Duodenal mucosa (tissue), 2 donors: ENCODE data around the gene MAP3K1.

Experiments
- H3K27ac ChIP-seq: one replicate; pipeline ENCODE4 v1.7.0; 2013; ENCODE audit warnings: low read depth, low read length
- H3K27me3 ChIP-seq, 2 donors: one replicate each; pipeline ENCODE4 v1.7.0; 2013; ENCODE audit warnings: low read length in 2 of 2, control low read depth in 1 of 2; ENCODE audit not compliant: insufficient read depth in 2 of 2, control insufficient read depth in 1 of 2
- H3K36me3 ChIP-seq, 2 donors: one replicate each; pipeline ENCODE4 v1.7.0; 2013; ENCODE audit warnings: low read length in 2 of 2, control low read depth in 1 of 2; ENCODE audit not compliant: insufficient read depth in 2 of 2, control insufficient read depth in 1 of 2
- H3K4me1 ChIP-seq, 2 donors: one replicate each; pipeline ENCODE4 v1.7.0; 2013; ENCODE audit warnings: low read length in 2 of 2, control low read depth in 1 of 2; ENCODE audit not compliant: insufficient read depth in 2 of 2, control insufficient read depth in 1 of 2
- H3K4me3 ChIP-seq, 2 donors: one replicate each; pipeline ENCODE4 v1.7.0; 2013; ENCODE audit warnings: low read length in 2 of 2, low read depth in 1 of 2
- H3K9ac ChIP-seq, 2 donors: one replicate each; pipeline ENCODE4 v1.7.0; 2013; ENCODE audit warnings: low read length in 2 of 2, low read depth in 1 of 2
- H3K9me3 ChIP-seq, 2 donors: one replicate each; pipeline ENCODE4 v1.7.0; 2013; ENCODE audit warnings: low read length in 2 of 2, control low read depth in 1 of 2; ENCODE audit not compliant: control insufficient read depth in 1 of 2

The MAP3K1 gene

DNA sequence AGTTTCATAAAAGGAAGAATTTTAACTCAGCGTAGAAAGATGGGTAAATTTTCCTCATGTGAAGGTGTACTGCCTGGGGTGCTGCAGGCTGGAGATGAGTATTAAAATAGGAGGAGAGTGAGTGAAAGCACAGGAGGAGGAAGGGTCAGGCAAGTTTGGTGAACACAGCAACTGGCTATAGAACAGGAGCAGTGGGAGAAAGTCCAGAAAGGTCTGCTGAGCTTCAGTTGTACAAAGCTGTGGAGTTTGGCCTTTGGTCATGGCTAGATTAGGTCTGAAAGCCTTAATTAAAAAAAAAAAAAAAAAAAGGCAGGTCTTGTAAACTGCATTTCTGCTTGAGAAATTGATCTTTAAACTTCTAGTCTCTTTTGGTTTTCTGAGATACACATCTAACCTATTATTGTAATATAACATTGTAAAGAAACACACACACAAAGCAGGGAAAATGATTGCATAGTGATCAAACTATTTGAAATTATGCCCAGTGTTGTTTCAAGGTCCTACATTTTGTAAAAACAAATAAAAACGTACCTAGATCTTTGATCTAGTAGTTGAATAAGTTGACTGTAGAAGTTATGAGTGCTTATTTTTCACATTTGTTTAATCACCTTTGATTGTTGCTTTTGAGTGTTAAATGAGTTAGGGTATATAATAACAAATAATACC, 43.6 kb downstream of the MAP3K1 start:
- Histone ChIP-seq H3K9me3 (no peaks in the 10 kb centered on the region), H3K4me1 (peaks cover 11 to 27% of the 10 kb centered on the region in 2 donors), H3K27me3 (no peaks in the 10 kb centered on the region), H3K4me3 (no peak overlapping the region), H3K36me3 (peaks cover 5 to 27% of the 10 kb centered on the region in 2 donors), H3K27ac (no peak overlapping the region), H3K9ac (no peak overlapping the region)

DNA sequence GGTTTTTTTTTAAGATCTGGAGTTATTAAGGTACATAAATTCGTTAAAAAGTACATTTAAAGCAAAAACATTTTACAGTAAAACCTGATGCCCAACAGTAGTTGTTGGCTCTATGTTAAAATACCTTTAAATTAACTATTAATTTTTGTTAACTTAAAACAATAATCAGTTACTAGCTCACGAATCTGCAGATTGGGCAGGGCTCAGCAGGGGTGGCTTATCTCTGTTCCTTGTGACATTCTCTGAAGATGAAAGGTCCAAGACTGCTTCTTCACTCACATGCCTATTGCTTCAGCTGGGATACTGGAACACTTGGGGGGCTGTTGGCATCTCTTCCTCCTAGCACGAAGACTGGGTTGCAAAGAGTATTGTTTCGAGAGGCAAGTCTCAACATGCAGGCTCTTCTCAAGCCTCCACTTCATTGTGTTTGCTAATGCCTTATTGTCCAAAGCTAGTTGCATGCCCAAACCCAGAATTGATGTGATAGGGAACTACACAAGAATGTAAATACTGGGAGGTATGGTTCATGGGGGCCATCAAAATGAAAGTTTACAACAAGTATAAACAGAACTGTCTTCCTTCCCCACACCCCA, 46.6 kb downstream of the MAP3K1 start:
- Histone ChIP-seq H3K27me3 (no peaks in the 10 kb centered on the region), H3K9me3 (no peaks in the 10 kb centered on the region), H3K4me3 (no peak overlapping the region), H3K36me3 (peaks cover 10 to 38% of the 10 kb centered on the region in 2 donors), H3K27ac (no peak overlapping the region), H3K4me1 (peaks cover 7 to 20% of the 10 kb centered on the region in 2 donors), H3K9ac (no peak overlapping the region)

DNA sequence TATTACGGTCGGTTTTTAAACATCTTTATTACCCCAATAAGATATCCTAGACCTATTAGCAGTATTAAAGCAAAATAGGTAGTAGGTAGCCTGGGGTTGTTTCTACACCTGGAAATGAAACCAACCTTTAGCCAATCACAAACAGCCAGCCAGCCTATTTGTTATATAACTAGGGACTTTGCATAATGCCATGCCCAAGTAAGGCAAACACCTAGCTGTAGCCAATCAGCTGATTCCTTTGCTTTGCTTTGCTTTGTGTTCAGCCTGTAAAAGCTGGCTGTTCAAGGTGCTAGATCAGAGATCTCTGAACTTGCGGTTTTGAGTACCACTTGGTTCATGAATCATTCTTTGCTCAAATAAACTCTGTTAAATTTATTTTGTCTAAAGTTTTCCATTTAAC, 47.6 kb downstream of the MAP3K1 start:
- Histone ChIP-seq H3K27me3 (no peaks in the 10 kb centered on the region), H3K4me1 (peaks cover 7 to 17% of the 10 kb centered on the region in 2 donors), H3K36me3 (peaks cover 10 to 36% of the 10 kb centered on the region in 2 donors), H3K9me3 (no peaks in the 10 kb centered on the region), H3K27ac (no peak overlapping the region), H3K9ac (no peak overlapping the region), H3K4me3 (no peak overlapping the region)

DNA sequence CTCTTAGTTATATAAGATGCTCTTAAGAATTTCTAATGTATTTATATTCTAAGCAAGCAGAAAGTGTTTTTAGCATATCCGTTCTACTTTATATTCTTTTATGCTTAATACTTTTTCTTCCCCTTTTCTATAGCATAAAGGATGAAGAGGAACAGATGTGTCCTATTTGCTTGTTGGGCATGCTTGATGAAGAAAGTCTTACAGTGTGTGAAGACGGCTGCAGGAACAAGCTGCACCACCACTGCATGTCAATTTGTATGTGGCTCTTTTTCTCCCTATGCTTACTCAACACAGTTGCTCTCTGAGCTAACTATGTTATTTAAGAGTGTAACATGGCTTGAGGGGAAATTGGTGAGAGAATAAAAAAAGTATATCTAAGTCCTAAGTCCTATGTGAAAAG, 56.4 kb downstream of the MAP3K1 start:
- H3K9ac ChIP-seq = no peak overlapping the region
- H3K4me3 ChIP-seq = no peak overlapping the region
- no peaks in the 10 kb centered on the region for H3K27me3 ChIP-seq
- H3K27ac ChIP-seq = no peak overlapping the region
- no peaks in the 10 kb centered on the region for H3K9me3 ChIP-seq
- H3K36me3 ChIP-seq = peaks cover 21 to 56% of the 10 kb centered on the region in 2 donors
- H3K4me1 ChIP-seq = no peaks in the 10 kb centered on the region

DNA sequence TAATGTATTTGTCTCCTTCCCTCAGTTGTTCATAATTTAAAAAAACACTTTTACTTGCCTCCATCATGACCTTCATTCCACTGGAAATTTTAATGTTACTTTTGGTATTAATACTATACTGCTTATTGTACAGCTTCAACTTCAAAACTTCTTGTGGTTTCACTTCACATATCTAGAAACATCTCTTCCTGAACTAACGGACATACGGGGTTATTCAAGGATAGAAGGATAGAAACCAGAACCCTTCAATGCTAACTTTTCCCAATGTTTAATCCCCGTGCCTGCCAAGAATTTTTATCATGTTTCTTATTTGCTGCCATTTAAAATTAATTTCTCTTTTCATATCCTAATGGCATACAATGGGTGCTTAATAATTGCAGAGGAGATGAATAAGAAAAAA, 57.7 kb downstream of the MAP3K1 start:
- Histone ChIP-seq H3K27ac (no peak overlapping the region), H3K9me3 (no peaks in the 10 kb centered on the region), H3K4me3 (no peak overlapping the region), H3K36me3 (peaks cover 30 to 58% of the 10 kb centered on the region in 2 donors), H3K9ac (no peak overlapping the region), H3K4me1 (no peaks in the 10 kb centered on the region), H3K27me3 (no peaks in the 10 kb centered on the region)

DNA sequence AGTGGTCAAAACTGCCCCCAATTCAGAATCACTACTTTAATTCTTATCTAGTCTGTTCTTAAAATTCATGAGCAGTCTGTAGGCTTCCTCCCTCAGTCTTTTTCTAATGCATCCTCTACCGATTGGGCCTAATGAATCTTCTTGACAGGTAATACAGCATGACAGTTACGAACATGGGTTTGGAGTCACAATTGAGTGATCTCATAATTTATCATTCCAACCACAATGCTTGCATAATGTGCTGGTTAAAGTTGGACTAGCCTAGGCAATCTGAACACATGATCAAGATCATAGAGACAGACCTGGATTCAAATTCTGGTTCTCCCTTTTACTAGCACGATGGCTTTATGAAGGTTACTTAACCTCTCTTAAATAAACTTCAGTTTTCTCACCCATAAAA, 61.0 kb downstream of the MAP3K1 start:
- Histone ChIP-seq H3K9me3 (no peaks in the 10 kb centered on the region), H3K4me3 (no peak overlapping the region), H3K27me3 (no peaks in the 10 kb centered on the region), H3K36me3 (peaks cover 46 to 56% of the 10 kb centered on the region in 2 donors), H3K4me1 (no peaks in the 10 kb centered on the region), H3K27ac (no peak overlapping the region), H3K9ac (no peak overlapping the region)

DNA sequence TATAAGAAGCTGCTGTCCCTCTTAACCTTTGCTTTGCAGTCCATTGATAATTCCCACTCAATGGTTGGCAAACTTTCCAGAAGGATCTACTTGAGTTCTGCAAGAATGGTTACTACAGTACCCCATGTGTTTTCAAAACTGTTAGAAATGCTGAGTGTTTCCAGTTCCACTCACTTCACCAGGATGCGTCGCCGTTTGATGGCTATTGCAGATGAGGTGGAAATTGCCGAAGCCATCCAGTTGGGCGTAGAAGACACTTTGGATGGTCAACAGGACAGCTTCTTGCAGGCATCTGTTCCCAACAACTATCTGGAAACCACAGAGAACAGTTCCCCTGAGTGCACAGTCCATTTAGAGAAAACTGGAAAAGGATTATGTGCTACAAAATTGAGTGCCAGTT, 66.2 kb downstream of the MAP3K1 start:
- Histone ChIP-seq H3K4me1 (no peaks in the 10 kb centered on the region), H3K4me3 (no peak overlapping the region), H3K9ac (no peak overlapping the region), H3K9me3 (no peaks in the 10 kb centered on the region), H3K36me3 (peaks cover 57 to 70% of the 10 kb centered on the region in 2 donors), H3K27me3 (no peaks in the 10 kb centered on the region), H3K27ac (no peak overlapping the region)

DNA sequence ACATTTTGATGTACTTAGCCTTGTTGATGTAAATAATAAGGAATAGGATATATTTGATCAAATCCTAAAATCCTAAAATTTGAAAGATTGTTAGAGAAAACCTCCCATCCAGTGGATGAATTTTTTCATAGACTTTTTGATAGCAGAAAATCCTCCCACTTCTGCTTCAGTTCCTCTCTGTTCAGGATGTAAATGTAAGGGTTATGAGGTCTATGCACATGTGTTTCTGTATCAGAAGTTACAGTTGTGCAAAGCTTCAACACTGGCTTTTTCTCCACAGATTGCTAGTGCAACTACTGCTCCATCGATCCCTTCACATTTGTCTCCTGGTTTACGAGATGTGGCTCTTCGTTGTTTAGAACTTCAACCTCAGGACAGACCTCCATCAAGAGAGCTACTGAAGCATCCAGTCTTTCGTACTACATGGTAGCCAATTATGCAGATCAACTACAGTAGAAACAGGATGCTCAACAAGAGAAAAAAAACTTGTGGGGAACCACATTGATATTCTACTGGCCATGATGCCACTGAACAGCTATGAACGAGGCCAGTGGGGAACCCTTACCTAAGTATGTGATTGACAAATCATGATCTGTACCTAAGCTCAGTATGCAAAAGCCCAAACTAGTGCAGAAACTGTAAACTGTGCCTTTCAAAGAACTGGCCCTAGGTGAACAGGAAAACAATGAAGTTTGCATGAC, 78.1 kb downstream of the MAP3K1 start:
- no peak overlapping the region for H3K9ac ChIP-seq
- H3K27ac ChIP-seq = no peak overlapping the region
- H3K9me3 ChIP-seq = no peaks in the 10 kb centered on the region
- H3K27me3 ChIP-seq = no peaks in the 10 kb centered on the region
- peaks cover 20 to 37% of the 10 kb centered on the region in 2 donors for H3K36me3 ChIP-seq
- no peak overlapping the region for H3K4me3 ChIP-seq
- no peaks in the 10 kb centered on the region for H3K4me1 ChIP-seq

DNA sequence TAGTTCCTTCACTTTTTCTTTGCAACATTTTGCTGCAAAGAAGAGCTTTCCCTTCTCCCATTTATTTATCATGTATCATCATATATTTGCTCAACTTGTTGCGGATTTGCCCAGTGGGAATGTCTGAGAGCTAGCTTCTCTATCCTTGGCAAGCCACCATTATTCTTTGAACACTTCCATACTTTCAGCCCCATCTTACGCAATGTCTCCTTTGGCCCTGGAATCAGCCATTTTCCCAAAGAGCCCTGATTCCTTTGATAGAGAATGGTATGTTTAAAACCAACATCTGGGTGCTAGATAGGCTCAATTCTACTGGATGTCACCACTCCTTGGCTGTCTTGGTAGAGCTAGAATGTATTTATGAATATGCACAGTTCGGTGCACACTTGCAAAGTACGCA, 81.4 kb downstream of the MAP3K1 start:
- Histone ChIP-seq H3K36me3 (peaks cover 7 to 22% of the 10 kb centered on the region in 2 donors), H3K4me3 (no peak overlapping the region), H3K9ac (no peak overlapping the region), H3K27ac (no peak overlapping the region), H3K9me3 (no peaks in the 10 kb centered on the region), H3K27me3 (no peaks in the 10 kb centered on the region), H3K4me1 (no peaks in the 10 kb centered on the region)

DNA sequence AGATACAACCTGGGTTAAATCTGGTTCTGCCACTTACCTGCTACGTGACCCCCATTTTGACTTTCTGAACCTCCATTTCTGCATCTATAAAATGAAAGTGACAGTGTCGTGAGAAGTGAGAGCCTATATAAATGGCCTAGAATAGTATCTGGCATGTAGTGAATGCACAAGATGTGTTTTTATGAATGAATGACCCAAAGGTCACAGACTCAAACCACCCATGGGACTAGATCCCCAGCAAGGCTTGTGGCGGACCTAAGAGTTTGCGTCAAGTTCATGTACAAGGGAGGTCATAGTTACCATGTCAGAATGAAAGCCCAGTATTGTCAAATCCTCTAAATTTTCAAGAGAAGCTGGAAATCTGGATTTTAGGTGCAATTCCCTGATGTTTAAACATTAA, 82.9 kb downstream of the MAP3K1 start:
- Histone ChIP-seq H3K36me3 (peaks cover 7 to 21% of the 10 kb centered on the region in 2 donors), H3K4me3 (no peak overlapping the region), H3K27ac (no peak overlapping the region), H3K27me3 (no peaks in the 10 kb centered on the region), H3K9me3 (no peaks in the 10 kb centered on the region), H3K4me1 (no peaks in the 10 kb centered on the region), H3K9ac (no peak overlapping the region)
